Aorta (tissue), 5 donors: ENCODE measurements around the gene PLXNB1. TPM values are rescaled to one million over a fixed set of nuclear protein-coding genes. Genes with fewer than 3 reads are reported as not detected.

Experiments used
- ATAC-seq: fragments of 200-7000 bp; cut with Tn5 transposase; one replicate; pipeline ENCODE4 v1.9.1; 2022; ENCODE audit warnings: moderate library complexity; ENCODE audit not compliant: low FRiP score
- DNase-seq, 2 donors: peaks; one replicate each; pipeline ENCODE4 v3.0.0-alpha.2; 2020
- H3K27ac ChIP-seq, 2 donors: one replicate each; pipeline ENCODE4 v1.5.1; 2013; ENCODE audit warnings: low read length in 2 of 2, mild to moderate bottlenecking in 2 of 2, moderate library complexity in 2 of 2, control low read depth in 1 of 2, inconsistent platforms in 1 of 2, low read depth in 1 of 2
- H3K27me3 ChIP-seq, 2 donors: one replicate each; pipeline ENCODE4 v1.6.1; 2013; ENCODE audit warnings: control low read depth in 1 of 2, low read length in 1 of 2, mild to moderate bottlenecking in 1 of 2, moderate library complexity in 1 of 2; ENCODE audit not compliant: insufficient read depth in 2 of 2, control insufficient read depth in 1 of 2
- H3K36me3 ChIP-seq, 2 donors: one replicate each; pipeline ENCODE4 v1.6.1; 2013; ENCODE audit warnings: control low read depth in 1 of 2, low read length in 1 of 2, mild to moderate bottlenecking in 1 of 2; ENCODE audit not compliant: insufficient read depth in 2 of 2, control insufficient read depth in 1 of 2
- H3K4me1 ChIP-seq, 2 donors: one replicate each; pipeline ENCODE4 v1.6.1; 2013; ENCODE audit warnings: low read length in 2 of 2, control low read depth in 1 of 2, mild to moderate bottlenecking in 1 of 2, moderate library complexity in 1 of 2; ENCODE audit not compliant: insufficient read depth in 2 of 2, control insufficient read depth in 1 of 2
- H3K4me3 ChIP-seq, 2 donors: one replicate each; pipeline ENCODE4 v1.5.1; 2013; ENCODE audit warnings: low read length in 2 of 2, control low read depth in 1 of 2, mild to moderate bottlenecking in 1 of 2
- H3K9me3 ChIP-seq: one replicate; pipeline ENCODE4 v1.6.1; 2013; ENCODE audit warnings: mild to moderate bottlenecking, low read length; ENCODE audit not compliant: control insufficient read depth
- WGBS, 2 donors: extraction: QIAGEN DNeasy Blood & Tissue Kit; methylation state at CpG; one replicate each; pipeline ENCODE4 v1.1.7; 2013; 5-methylcytosine and 5-hydroxymethylcytosine counted together
- intact Hi-C, 2 donors: fragments of 100-400 bp; cut with DNase I; formaldehyde crosslinking; loops; one replicate each; pipeline versions ENCODE4 v1.14.2 to v1.15.0; 2022
- polyA plus RNA-seq, 2 donors: library from polyadenylated mRNA; stranded (reverse); fragments of 200-250 nt; gene quantifications; one replicate each; pipeline ENCODE4 v1.2.3, GENCODE V29; 2013
- total RNA-seq, 2 donors: library from RNA; stranded (reverse); fragmentation: NEBNext Ultra II Directional; extraction: Animal tissue kit (Norgen Biotek cat#: 25700); gene quantifications; one replicate each; pipeline ENCODE4 v1.2.1, GENCODE V29; 2021
- donor health status: healthy with polysubstance abuse.
- donor health status: Bipolar disorder and iron deficiency.
- donor health status: DM: no; HTN: no; CAD: no.
- donor health status: DM: no; HTN: no; CAD: no.
- donor health status: DM: yes; HTN: yes; CAD: no.

The PLXNB1 gene
- total and polyA plus RNA-seq, 4 donors, result 26.3 to 235 (median 92.5) TPM

DNA sequence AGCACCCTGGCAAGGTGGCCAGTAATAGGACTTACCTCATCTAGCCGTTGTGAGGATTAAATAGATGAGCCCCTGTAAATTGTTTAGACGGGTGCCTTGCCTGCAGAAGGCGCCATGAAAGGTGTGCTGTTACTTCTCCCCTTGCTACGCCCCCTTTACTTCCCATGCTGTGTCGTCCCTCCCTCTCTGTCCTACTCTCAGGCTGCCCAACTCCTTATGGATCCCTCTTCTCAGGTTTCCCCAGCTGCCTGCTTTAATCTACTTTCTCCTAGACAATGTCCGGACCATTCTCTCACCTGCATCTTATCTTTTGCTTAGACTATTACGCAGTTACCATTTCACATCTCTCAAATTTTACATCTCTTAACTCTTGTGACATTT is 59.6 kb downstream of the PLXNB1 start:
- intact Hi-C loops, result no loop called here
- ATAC-seq (no peak), DNase-seq (no peak)
- Histone ChIP-seq H3K4me3 (no peak overlapping the region), H3K27me3 (no peaks in the 10 kb centered on the region), H3K9me3 (no peaks in the 10 kb centered on the region), H3K27ac (no peak overlapping the region), H3K36me3 (no peaks in the 10 kb centered on the region), H3K4me1 (no peaks in the 10 kb centered on the region)
- 90 to 92% methylated on average over 7 of the region's 7 CpGs for WGBS, 2 donors

GRCh38 chr3:48369693-48370332 is 60.1 kb downstream of the PLXNB1 start:
- intact Hi-C loops, result no loop called here
- Histone ChIP-seq H3K36me3 (no peaks in the 10 kb centered on the region), H3K27ac (no peak overlapping the region), H3K4me3 (no peak overlapping the region), H3K27me3 (no peaks in the 10 kb centered on the region), H3K4me1 (no peaks in the 10 kb centered on the region), H3K9me3 (no peaks in the 10 kb centered on the region)
- DNase-seq (no peak), ATAC-seq (no peak)
- 57 to 65% methylated on average over 7 of the region's 7 CpGs for WGBS, 2 donors

GRCh38 chr3:48367201-48367600 is 62.7 kb downstream of the PLXNB1 start:
- no peaks in the 10 kb centered on the region for H3K36me3 ChIP-seq
- no peaks in the 10 kb centered on the region for H3K4me1 ChIP-seq
- H3K27ac ChIP-seq, result no peak overlapping the region
- H3K4me3 ChIP-seq, result no peak overlapping the region
- no peaks in the 10 kb centered on the region for H3K9me3 ChIP-seq
- DNase-seq, result no peak
- no peaks in the 10 kb centered on the region for H3K27me3 ChIP-seq
- no peak for ATAC-seq
- intact Hi-C loops, result no loop called here

- H3K36me3 ChIP-seq, result no peaks in the 10 kb centered on the region
- ATAC-seq (no peak), DNase-seq (no peak)
- H3K4me1 ChIP-seq, result no peaks in the 10 kb centered on the region
- no peaks in the 10 kb centered on the region for H3K9me3 ChIP-seq
- intact Hi-C loops, result no loop called here
- H3K4me3 ChIP-seq, result no peak overlapping the region
- H3K27ac ChIP-seq, result no peak overlapping the region
- WGBS, 2 donors, result 54 to 59% methylated on average over 1 of the region's 1 CpG
- H3K27me3 ChIP-seq, result no peaks in the 10 kb centered on the region
These were observed 65.0 kb downstream of the PLXNB1 start for GRCh38 chr3:48364840-48365239.

DNA sequence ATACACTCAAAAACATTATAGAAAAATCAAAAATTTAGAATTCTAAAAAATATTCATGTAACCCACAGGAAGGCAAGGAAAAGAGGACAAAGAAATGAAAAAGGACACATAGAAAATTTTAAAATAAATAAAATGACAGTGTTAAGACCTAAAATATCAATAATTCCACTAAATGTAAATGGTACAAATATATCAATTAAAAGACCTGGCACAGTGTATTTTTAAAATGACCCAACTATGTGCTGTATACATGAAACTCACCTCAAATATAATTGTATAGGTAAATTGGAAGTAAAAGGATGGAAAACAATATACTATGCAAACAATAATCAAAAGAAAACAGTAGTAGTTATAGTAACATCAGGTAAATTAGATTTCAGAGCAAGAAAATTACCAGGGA is 68.0 kb downstream of the PLXNB1 start:
- Histone ChIP-seq H3K4me1 (no peaks in the 10 kb centered on the region), H3K4me3 (no peak overlapping the region), H3K36me3 (no peaks in the 10 kb centered on the region), H3K9me3 (no peaks in the 10 kb centered on the region), H3K27ac (no peak overlapping the region), H3K27me3 (no peaks in the 10 kb centered on the region)
- no peak for ATAC-seq
- intact Hi-C loops, result no loop called here
- no peak for DNase-seq

DNA sequence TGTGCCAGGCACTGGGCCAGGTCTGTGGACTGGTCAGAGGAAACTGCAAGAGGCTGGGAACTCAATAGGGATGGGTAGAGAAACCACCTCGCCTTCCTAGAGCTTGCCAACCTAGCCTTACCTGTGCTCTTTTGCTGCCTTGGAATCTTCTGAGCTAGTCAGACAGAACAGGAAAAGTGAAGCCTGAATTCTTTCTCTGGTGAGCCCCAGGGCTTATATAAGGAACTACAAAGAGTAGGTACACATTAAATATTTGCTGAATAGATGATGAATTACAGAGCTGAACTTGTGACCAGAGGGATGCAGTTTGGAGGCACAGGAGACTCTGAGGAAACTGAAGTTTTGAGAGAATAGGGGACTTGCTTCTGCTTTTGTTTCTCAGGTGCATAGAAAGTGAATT is 73.5 kb downstream of the PLXNB1 start:
- WGBS, 2 donors, result 82 to 86% methylated on average over 1 of the region's 1 CpG
- ATAC-seq (no peak), DNase-seq (no peak)
- Histone ChIP-seq H3K27me3 (no peaks in the 10 kb centered on the region), H3K9me3 (no peaks in the 10 kb centered on the region), H3K36me3 (no peaks in the 10 kb centered on the region), H3K4me3 (no peak overlapping the region), H3K27ac (no peak overlapping the region), H3K4me1 (no peaks in the 10 kb centered on the region)
- intact Hi-C loops, result no loop called here

- WGBS, 2 donors, result 92 to 93% methylated on average over 4 of the region's 4 CpGs
- H3K27me3 ChIP-seq, result no peaks in the 10 kb centered on the region
- DNase-seq (no peak), ATAC-seq (no peak)
- H3K4me1 ChIP-seq, result no peaks in the 10 kb centered on the region
- no peaks in the 10 kb centered on the region for H3K9me3 ChIP-seq
- intact Hi-C loops, result no loop called here
- H3K36me3 ChIP-seq, result no peaks in the 10 kb centered on the region
- H3K4me3 ChIP-seq, result no peak overlapping the region
- no peak overlapping the region for H3K27ac ChIP-seq
These were observed 75.9 kb downstream of the PLXNB1 start for GRCh38 chr3:48353987-48354386.

Other genes with a start within 250 kb of the PLXNB1 start
- gene CDC25A, start 241.7 kb downstream of the PLXNB1 start, total RNA-seq, result under 1 TPM; 0.52 to 0.57 TPM
- gene CDC25A, start 241.7 kb downstream of the PLXNB1 start, polyA plus RNA-seq, result 1 to 10 TPM in 1 of 2 donors, under 1 TPM in 1; 0.08 to 1.8 TPM
- under 1 TPM; 0.65 to 0.90 TPM for gene CAMP, start 206.6 kb downstream of the PLXNB1 start, total RNA-seq
- 1 to 10 TPM in 1 of 2 donors, not detected in 1; 4.0 TPM for gene CAMP, start 206.6 kb downstream of the PLXNB1 start, polyA plus RNA-seq
- 10 to 100 TPM in 1 of 2 donors, 1 to 10 TPM in 1; 7.1 to 19.4 TPM for gene ZNF589, start 189.0 kb downstream of the PLXNB1 start, total RNA-seq
- gene ZNF589, start 189.0 kb downstream of the PLXNB1 start, polyA plus RNA-seq, result 1 to 10 TPM; 2.5 to 6.7 TPM
- gene NME6, start 128.7 kb downstream of the PLXNB1 start, total RNA-seq, result 10 to 100 TPM; 17.2 to 27.7 TPM
- gene NME6, start 128.7 kb downstream of the PLXNB1 start, polyA plus RNA-seq, result 10 to 100 TPM; 11.7 to 19.0 TPM
- gene SPINK8, start 96.4 kb downstream of the PLXNB1 start, total RNA-seq, result not detected
- gene SPINK8, start 96.4 kb downstream of the PLXNB1 start, polyA plus RNA-seq, result not detected
- not detected for gene FBXW12, start 57.9 kb downstream of the PLXNB1 start, total RNA-seq
- not detected for gene FBXW12, start 57.9 kb downstream of the PLXNB1 start, polyA plus RNA-seq
- 1 to 10 TPM; 6.4 to 6.7 TPM for gene CCDC51, start 10.0 kb upstream of the PLXNB1 start, total RNA-seq
- 10 to 100 TPM in 1 of 2 donors, 1 to 10 TPM in 1; 9.5 to 12.7 TPM for gene CCDC51, start 10.0 kb upstream of the PLXNB1 start, polyA plus RNA-seq
- 100 to 1,000 TPM; 114 to 128 TPM for gene TMA7, start 10.2 kb upstream of the PLXNB1 start, total RNA-seq
- 100 to 1,000 TPM; 302 to 686 TPM for gene TMA7, start 10.2 kb upstream of the PLXNB1 start, polyA plus RNA-seq
- 1 to 10 TPM; 5.0 to 6.3 TPM for gene ATRIP, start 16.7 kb upstream of the PLXNB1 start, total RNA-seq
- 1 to 10 TPM; 4.0 to 7.5 TPM for gene ATRIP, start 16.7 kb upstream of the PLXNB1 start, polyA plus RNA-seq
- gene SHISA5, start 74.1 kb upstream of the PLXNB1 start, total RNA-seq, result 100 to 1,000 TPM; 170 to 183 TPM
- 100 to 1,000 TPM in 1 of 2 donors, 10 to 100 TPM in 1; 64.2 to 113 TPM for gene SHISA5, start 74.1 kb upstream of the PLXNB1 start, polyA plus RNA-seq
- 10 to 100 TPM in 1 of 2 donors, 1 to 10 TPM in 1; 7.2 to 14.6 TPM for gene PFKFB4, start 126.7 kb upstream of the PLXNB1 start, total RNA-seq
- 1 to 10 TPM; 2.8 to 5.6 TPM for gene PFKFB4, start 126.7 kb upstream of the PLXNB1 start, polyA plus RNA-seq
- gene UCN2, start 133.7 kb upstream of the PLXNB1 start, total RNA-seq, result under 1 TPM in 1 of 2 donors, not detected in 1; 0.24 TPM
- 1 to 10 TPM in 1 of 2 donors, not detected in 1; 6.8 TPM for gene UCN2, start 133.7 kb upstream of the PLXNB1 start, polyA plus RNA-seq
- gene COL7A1, start 165.2 kb upstream of the PLXNB1 start, total RNA-seq, result 1 to 10 TPM; 5.4 to 6.7 TPM
- gene COL7A1, start 165.2 kb upstream of the PLXNB1 start, polyA plus RNA-seq, result 100 to 1,000 TPM in 1 of 2 donors, 1 to 10 TPM in 1; 3.9 to 217 TPM
- gene UQCRC1, start 179.6 kb upstream of the PLXNB1 start, total RNA-seq, result 100 to 1,000 TPM in 1 of 2 donors, 10 to 100 TPM in 1; 95.6 to 143 TPM
- gene UQCRC1, start 179.6 kb upstream of the PLXNB1 start, polyA plus RNA-seq, result 100 to 1,000 TPM; 149 to 203 TPM
- not detected for gene TMEM89, start 191.7 kb upstream of the PLXNB1 start, total RNA-seq
- 1 to 10 TPM in 1 of 2 donors, not detected in 1; 5.7 TPM for gene TMEM89, start 191.7 kb upstream of the PLXNB1 start, polyA plus RNA-seq
- 10 to 100 TPM; 30.7 to 33.6 TPM for gene SLC26A6, start 205.4 kb upstream of the PLXNB1 start, total RNA-seq
- 100 to 1,000 TPM in 1 of 2 donors, 10 to 100 TPM in 1; 10.5 to 154 TPM for gene SLC26A6, start 205.4 kb upstream of the PLXNB1 start, polyA plus RNA-seq
- gene CELSR3, start 232.8 kb upstream of the PLXNB1 start, total RNA-seq, result 1 to 10 TPM in 1 of 2 donors, under 1 TPM in 1; 0.91 to 1.3 TPM
- 1 to 10 TPM in 1 of 2 donors, under 1 TPM in 1; 0.25 to 1.3 TPM for gene CELSR3, start 232.8 kb upstream of the PLXNB1 start, polyA plus RNA-seq